Breast epithelium (tissue), 4 donors: Measurements from ENCODE around the gene FKBP8. TPM values are rescaled to one million over a fixed set of nuclear protein-coding genes. Genes with fewer than 3 reads are reported as not detected.
"Not testable (repeated sequence)": the region's sequence is repeated elsewhere in the genome, so short reads cannot be mapped to it uniquely, and the experiment has no call there.

Experiments used
- DNase-seq, 2 donors: peaks; one replicate each; pipeline ENCODE4 v3.0.0-alpha.2; 2019; ENCODE audit warnings: low spot score in 2 of 2
- H3K27ac ChIP-seq, 2 donors: fragments of 200-600 bp; sonication (generic) in 1 of 2; one replicate each; pipeline ENCODE4 v1.5.1; 2016 to 2019; ENCODE audit warnings: mild to moderate bottlenecking in 1 of 2
- H3K27me3 ChIP-seq, 2 donors: fragments of 200-600 bp; sonication (generic) in 1 of 2; one replicate each; pipeline versions ENCODE4 v1.5.1 to v1.6.0; 2017 to 2019; ENCODE audit warnings: control low read depth in 1 of 2, mild to moderate bottlenecking in 1 of 2
- H3K36me3 ChIP-seq: fragments of 200-600 bp; one replicate; pipeline ENCODE4 v1.5.1; 2019
- H3K4me1 ChIP-seq, 2 donors: fragments of 200-600 bp; sonication (generic); one replicate each; pipeline ENCODE4 v1.5.1; 2016 to 2019; ENCODE audit warnings: control low read depth in 1 of 2
- H3K4me3 ChIP-seq, 3 donors: fragments of 200-600 bp; sonication (generic); 1 replicate in 2 of 3; 2 replicates in 1 of 3; pipeline ENCODE4 v1.5.1; 2016 to 2019; ENCODE audit warnings: mild to moderate bottlenecking in 3 of 3, moderate library complexity in 2 of 3
- H3K9me3 ChIP-seq, 2 donors: fragments of 200-600 bp; sonication (generic) in 1 of 2; one replicate each; pipeline ENCODE4 v1.5.1; 2016 to 2019; ENCODE audit warnings: control low read depth in 1 of 2
- POLR2A ChIP-seq: fragments of 450-650 bp; IDR thresholded peaks from one replicate; pipeline ENCODE4 v1.6.1; 2016; ENCODE audit warnings: antibody characterized with exemption, mild to moderate bottlenecking, moderate library complexity
- POLR2AphosphoS5 ChIP-seq, 3 donors: sonication (generic); formaldehyde crosslinking; IDR thresholded peaks; one replicate each; pipeline ENCODE4 v1.6.1; 2017; ENCODE audit warnings: antibody characterized with exemption in 3 of 3
- intact Hi-C: fragments of 100-400 bp; cut with DNase I; formaldehyde crosslinking; loops from one replicate; pipeline ENCODE4 v1.15.1; 2023; ENCODE audit warnings: low total_unique reads
- total RNA-seq, 3 donors: library from RNA; depleted of rRNA; stranded (reverse); fragments of >200 nt; gene quantifications; one replicate each; pipeline ENCODE4 v1.1.0, GENCODE V29; 2016
- TF ChIP-seq, protein P1 (sequence below), 3 donors: fragments of 450-650 bp; IDR thresholded peaks; one replicate each; pipeline ENCODE4 v1.5.1; 2016 to 2017; ENCODE audit warnings: antibody characterized with exemption in 3 of 3, mild to moderate bottlenecking in 3 of 3, moderate library complexity in 3 of 3

FKBP8 gene
- total RNA-seq, 3 donors from 2014 or later: 214 to 336 (median 294) TPM

DNA sequence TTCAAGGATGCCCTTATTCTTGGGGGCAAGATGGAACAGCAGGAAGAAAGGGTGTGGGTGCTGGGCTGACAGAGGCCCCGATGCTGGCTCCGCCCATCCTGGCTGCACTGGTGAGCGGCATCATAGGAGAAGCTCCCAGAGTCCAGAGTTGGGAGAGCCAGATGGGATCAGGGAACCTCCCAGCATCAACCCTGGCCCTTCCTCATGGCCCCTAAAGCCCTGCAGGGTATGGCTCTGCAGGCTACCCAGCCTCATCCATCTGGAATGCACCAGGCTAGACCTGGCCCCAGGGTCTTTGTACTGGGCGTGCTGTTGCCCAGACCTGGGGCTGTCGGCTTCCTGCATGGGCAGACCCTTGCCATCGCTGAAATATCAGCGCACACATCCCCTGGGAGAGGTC lies 13.6 kb downstream of the FKBP8 start:
- intact Hi-C loops: no loop called here
- Histone ChIP-seq H3K4me3 (no peak overlapping the region), H3K9me3 (no peaks in the 10 kb centered on the region), H3K36me3 (peaks cover 8% of the 10 kb centered on the region), H3K27ac (no peak overlapping the region), H3K4me1 (no peaks in the 10 kb centered on the region), H3K27me3 (no peaks in the 10 kb centered on the region)
- TF ChIP-seq, protein P1, sequence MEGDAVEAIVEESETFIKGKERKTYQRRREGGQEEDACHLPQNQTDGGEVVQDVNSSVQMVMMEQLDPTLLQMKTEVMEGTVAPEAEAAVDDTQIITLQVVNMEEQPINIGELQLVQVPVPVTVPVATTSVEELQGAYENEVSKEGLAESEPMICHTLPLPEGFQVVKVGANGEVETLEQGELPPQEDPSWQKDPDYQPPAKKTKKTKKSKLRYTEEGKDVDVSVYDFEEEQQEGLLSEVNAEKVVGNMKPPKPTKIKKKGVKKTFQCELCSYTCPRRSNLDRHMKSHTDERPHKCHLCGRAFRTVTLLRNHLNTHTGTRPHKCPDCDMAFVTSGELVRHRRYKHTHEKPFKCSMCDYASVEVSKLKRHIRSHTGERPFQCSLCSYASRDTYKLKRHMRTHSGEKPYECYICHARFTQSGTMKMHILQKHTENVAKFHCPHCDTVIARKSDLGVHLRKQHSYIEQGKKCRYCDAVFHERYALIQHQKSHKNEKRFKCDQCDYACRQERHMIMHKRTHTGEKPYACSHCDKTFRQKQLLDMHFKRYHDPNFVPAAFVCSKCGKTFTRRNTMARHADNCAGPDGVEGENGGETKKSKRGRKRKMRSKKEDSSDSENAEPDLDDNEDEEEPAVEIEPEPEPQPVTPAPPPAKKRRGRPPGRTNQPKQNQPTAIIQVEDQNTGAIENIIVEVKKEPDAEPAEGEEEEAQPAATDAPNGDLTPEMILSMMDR (IDR thresholded peaks at IDR 0.05): no peak
- TF ChIP-seq POLR2A: no peak
- TF ChIP-seq POLR2AphosphoS5 (IDR thresholded peaks at IDR 0.05): no peak
- DNase-seq: no peak

DNA sequence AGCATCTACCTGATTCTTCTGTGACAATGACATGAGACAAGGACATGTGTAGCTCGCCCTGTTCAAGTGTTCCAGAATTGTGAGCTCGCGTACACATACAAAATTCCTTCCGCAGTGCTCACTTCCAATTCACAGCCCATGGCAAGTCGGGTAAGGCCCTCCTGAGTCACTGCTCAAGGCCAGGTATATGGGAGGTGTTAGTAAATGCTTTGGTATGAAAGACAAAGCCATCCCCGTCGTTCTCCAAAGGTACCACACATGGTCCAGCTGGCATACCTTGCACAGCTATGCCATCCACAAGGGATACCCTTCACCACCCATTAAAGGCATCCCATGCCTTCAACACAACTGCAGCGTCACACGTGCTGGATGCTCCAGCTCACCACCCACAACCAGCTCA lies 17.1 kb downstream of the FKBP8 start:
- TF ChIP-seq, protein P1 (IDR thresholded peaks at IDR 0.05): no peak
- TF ChIP-seq POLR2A (no peak), POLR2AphosphoS5 (IDR thresholded peaks at IDR 0.05) (no peak)
- H3K36me3 ChIP-seq: no peaks in the 10 kb centered on the region
- H3K27me3 ChIP-seq: no peaks in the 10 kb centered on the region
- H3K4me3 ChIP-seq: no peak overlapping the region
- H3K27ac ChIP-seq: no peak overlapping the region
- no peaks in the 10 kb centered on the region for H3K4me1 ChIP-seq
- no peak for DNase-seq
- H3K9me3 ChIP-seq: no peaks in the 10 kb centered on the region
- intact Hi-C loops: no loop called here

DNA sequence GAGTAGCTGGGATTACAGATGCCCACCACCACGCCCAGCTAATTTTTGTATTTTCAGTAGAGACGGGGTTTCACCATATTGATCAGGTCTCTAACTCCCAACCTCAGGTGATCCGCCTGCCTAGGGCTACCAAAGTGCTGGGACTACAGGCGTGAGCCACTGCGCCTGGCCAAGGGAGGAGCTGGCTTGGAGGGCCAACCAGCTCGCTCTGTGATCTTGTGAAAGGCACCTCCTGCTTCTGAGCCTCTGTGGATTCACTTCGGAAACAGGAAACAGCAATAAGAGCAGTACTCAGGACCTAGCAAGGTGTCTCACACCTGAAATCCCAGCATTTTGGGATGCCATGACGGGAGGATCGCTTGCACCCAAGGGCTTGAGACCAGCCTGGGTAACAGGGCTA lies 19.5 kb downstream of the FKBP8 start:
- intact Hi-C loops: no loop called here
- H3K4me1 ChIP-seq: no peaks in the 10 kb centered on the region
- H3K36me3 ChIP-seq: no peaks in the 10 kb centered on the region
- H3K4me3 ChIP-seq: no peak overlapping the region
- H3K27me3 ChIP-seq: no peaks in the 10 kb centered on the region
- TF ChIP-seq POLR2A (no peak), POLR2AphosphoS5 (IDR thresholded peaks at IDR 0.05) (no peak)
- TF ChIP-seq, protein P1 (IDR thresholded peaks at IDR 0.05): no peak
- no peaks in the 10 kb centered on the region for H3K9me3 ChIP-seq
- no peak for DNase-seq
- no peak overlapping the region for H3K27ac ChIP-seq

DNA sequence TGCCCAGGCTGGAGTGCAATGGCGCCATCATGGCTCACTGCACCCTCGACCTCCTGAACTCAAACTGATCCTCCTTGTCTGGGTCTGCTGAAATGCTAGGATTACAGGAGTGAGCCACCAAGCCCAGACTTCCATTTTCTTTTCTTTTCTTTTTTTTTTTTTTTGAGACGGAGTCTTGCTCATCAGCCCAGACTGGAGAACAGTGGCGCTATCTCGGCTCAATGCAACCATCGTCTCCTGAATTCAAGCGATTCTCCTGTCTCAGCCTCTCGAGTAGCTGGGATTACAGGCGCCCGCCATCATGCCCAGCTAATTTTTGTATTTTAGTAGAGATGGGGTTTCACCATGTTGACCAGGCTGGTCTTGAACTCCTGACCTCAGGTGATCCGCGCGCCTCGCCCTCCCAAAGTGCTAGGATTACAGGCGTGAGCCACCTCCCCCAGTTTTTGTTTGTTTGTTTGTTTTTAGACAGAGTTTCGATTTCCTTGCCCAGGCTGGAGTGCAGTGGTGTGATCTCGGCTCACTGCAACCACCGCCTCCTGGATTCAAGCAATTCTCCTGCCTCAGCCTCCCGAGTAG lies 20.4 kb downstream of the FKBP8 start:
- H3K4me1 ChIP-seq, H3K9me3 ChIP-seq, H3K27ac ChIP-seq, H3K36me3 ChIP-seq, intact Hi-C loops, DNase-seq, H3K27me3 ChIP-seq: not testable (repeated sequence)
- peak overlapping the region in 2 of 3 donors; percentile 42 to 100 for H3K4me3 ChIP-seq

DNA sequence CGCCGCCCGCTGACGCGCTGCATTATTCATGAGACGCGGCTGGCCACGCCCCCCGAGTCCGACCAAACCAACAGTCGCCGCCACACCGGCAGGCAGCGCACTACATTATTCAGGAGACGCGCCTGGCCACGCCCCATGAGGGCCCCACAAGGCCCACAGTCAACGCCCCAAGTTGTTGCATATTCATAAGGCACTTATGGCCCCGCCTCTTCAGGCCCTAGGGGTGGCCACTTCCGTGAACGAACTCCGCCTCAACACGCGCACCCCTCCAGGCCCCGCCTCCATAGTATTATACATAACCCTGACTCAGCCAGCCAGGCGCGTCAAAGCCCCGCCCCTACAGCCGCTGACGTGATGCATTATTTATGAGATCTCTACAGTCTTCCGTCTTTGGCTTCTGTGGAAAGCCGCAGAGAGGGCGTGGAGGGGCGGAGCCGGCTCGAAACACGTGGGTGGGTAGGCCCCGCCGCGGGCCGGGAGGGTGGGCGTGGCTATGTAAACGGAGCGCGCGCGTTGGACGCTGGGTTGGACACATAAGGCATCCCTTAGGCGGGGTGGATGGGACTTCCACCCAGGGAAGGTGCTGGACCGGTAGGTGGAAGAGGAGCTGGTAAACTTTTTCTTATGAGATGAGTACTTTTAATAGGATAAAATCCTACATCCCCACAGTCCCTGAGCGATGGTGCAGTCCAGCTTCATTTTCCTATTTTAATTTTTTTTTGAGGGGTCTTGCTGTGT lies 21.1 kb downstream of the FKBP8 start:
- Histone ChIP-seq H3K4me3 (peak overlapping the region; percentile 99 to 100 (median 99)), H3K4me1 (no peaks in the 10 kb centered on the region), H3K9me3 (no peaks in the 10 kb centered on the region), H3K27me3 (no peaks in the 10 kb centered on the region), H3K27ac (peak overlapping the region; percentile 99 to 100), H3K36me3 (no peaks in the 10 kb centered on the region)
- TF ChIP-seq, protein P1 (IDR thresholded peaks at IDR 0.05): peak in 2 of 3 donors; percentile 2 to 3
- TF ChIP-seq POLR2A: no peak
- peak; percentile 1 to 32 (median 28) for TF ChIP-seq POLR2AphosphoS5 (IDR thresholded peaks at IDR 0.05)
- intact Hi-C loops: no loop called here
- peak; percentile 100 for DNase-seq
